GM21526 (cell line): ENCODE data around the gene HORMAD2.
"Not testable (repeated sequence)": the region's sequence is repeated elsewhere in the genome, so short reads cannot be mapped to it uniquely, and the experiment has no call there.

Experiments used
- ATAC-seq: cut with Tn5 transposase; IDR thresholded peaks from one replicate; pipeline ENCODE4 v1.9.1; 2021; ENCODE audit warnings: moderate library complexity; ENCODE audit not compliant: unreplicated experiment, low FRiP score

HORMAD2 gene

GRCh38 chr22:30100770-30101169 is 20.5 kb downstream of the HORMAD2 start:
- not testable (repeated sequence) for ATAC-seq

DNA sequence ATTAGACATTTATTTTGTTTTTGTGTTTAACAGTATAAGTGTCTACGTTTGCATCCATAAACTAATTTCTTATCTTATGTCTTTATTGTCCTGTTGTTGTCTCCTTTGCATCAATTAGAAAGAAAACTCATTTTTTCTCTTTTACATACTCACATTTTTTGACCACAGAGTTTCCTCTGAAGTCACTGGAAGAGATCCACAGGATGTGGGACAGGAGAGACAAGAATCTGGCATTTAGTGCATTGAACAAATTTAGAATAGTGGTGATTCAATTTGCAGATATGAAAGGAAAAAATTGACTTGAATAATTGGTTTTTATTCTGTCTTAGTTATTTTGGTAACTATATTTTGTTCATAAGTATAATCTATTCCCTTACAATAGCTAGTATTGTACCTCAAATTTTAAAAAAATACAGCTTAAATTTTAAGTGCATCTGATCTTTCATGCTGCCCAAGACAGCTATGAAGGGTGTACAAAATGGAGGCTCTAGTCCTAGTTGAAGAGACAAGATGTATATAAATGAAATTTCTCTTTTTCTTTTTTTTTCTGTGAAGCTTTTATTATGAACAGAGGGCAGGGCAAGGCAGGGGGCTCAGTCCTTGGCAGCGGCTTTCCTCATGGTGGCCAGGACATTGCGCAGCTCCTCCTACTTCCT is 24.4 kb downstream of the HORMAD2 start:
- ATAC-seq: no peak

GRCh38 chr22:30105483-30105882 is 25.2 kb downstream of the HORMAD2 start:
- ATAC-seq: no peak

DNA sequence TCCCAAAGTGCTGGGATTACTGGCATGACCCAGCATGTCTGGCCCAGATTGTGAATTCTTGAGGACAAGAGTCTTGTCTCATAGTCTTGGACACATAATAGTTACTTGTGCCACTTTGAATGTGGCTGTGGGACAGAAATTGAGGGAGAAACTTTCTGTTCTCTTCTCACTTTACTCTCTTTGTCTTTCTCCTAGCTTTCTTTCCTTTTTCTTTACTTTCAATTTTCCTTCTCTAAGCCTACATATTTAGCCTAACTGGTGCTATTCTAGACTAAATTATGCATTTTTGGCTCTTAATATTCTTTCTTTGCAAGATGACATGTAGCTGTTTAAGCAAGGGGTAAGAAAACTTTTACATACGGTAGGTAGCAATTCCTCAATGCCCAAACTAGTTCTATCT is 33.2 kb downstream of the HORMAD2 start:
- ATAC-seq: no peak

GRCh38 chr22:30114361-30114760 is 34.1 kb downstream of the HORMAD2 start:
- no peak for ATAC-seq

DNA sequence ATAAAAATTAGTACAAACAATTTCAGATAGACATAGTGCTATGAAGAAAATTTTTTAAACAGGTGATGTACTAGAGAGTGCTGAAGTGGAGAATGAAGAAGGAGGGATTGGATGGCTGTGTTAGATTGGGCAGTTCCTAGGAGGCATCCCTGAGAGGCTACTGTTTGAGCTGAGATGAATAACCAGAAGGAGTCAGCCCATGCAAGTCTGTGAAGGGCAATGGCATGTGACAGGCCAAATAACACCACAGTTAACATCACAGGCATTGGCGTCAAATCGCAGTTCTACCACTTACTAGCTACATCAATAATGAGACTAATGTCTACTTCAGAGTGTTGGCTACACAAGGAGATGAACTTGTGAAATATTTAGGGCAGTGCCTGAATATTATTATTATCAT is 35.4 kb downstream of the HORMAD2 start:
- no peak for ATAC-seq

DNA sequence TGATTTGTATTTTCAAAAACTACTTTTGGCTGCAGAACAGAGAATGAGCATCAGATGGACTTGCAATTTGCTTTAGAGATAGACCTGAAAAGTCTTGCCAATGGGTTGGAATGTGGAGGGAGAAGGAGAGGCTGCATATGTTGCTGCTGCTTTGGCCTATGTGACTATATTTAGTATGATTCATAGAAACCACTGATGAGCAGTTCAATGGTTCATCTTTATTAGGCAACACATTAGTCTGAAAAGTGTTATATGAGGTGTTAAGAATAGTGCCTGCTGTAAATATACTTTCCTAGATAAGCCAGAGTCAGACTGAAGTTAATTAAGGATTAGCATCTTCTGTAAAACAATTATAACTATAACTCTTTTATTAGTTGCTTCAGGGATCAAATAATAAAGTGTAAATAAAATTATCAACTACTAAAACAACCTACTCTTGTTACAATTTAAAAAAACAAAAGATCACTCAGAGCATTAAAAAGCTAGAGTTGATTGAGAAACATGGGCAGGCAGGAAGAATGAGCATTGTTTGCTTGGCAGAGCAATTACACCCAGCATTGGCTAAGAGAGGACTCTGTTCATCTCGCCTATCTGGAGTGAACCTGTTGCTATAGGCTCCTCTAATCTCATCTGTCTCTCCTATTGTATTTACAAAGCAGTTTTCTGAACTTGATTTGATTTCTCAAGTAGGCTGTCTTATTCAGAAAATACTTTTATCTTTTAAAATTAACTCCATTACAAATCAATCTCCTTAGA is 36.3 kb downstream of the HORMAD2 start:
- ATAC-seq: no peak

- ATAC-seq: no peak
These were observed 37.0 kb downstream of the HORMAD2 start for GRCh38 chr22:30117256-30117655.

DNA sequence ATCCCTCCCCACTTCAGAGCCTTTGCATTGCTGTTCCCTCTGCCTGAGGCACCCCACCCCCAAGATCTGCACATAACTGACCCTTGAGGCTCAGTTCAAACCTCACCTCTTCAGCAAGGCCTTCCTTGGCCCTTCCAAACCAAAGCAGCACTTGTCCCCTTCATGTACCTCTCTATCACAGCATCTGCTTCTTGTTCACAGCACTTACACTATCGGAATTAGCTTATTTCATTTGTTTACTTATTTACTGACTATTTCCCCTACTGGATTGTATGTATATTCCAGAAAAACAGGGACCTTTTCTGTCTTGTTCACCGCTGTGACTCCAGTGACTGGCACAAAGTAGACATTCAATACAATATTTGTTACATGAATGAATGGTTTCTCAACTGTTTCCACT is 38.0 kb downstream of the HORMAD2 start:
- ATAC-seq: no peak

GRCh38 chr22:30121960-30122359 is 41.7 kb downstream of the HORMAD2 start:
- no peak for ATAC-seq

GRCh38 chr22:30123463-30123862 is 43.2 kb downstream of the HORMAD2 start:
- ATAC-seq: no peak

GRCh38 chr22:30127749-30128166 is 47.5 kb downstream of the HORMAD2 start:
- ATAC-seq: no peak

GRCh38 chr22:30128511-30128910 is 48.2 kb downstream of the HORMAD2 start:
- ATAC-seq: no peak

DNA sequence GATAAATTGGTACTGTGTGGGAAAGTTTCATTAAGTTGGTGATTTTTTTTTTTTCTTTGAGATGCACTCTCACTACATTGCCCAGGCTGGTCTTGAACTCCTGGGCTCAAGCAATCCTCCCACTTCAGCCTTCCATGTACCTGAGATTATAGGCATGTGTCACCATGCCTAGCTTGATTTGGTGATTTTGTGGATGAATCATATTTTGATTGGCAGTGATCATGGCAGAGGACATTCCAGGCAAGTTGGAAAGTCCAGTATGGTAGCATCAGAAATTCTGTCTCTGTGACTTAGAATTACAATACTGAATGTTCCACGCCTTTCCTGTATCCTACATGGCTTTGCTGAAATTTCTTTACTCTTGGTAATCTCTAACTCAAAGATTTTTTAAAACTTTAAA is 49.4 kb downstream of the HORMAD2 start:
- no peak for ATAC-seq

- no peak for ATAC-seq
These were observed 52.2 kb downstream of the HORMAD2 start for GRCh38 chr22:30132290-30132996.

DNA sequence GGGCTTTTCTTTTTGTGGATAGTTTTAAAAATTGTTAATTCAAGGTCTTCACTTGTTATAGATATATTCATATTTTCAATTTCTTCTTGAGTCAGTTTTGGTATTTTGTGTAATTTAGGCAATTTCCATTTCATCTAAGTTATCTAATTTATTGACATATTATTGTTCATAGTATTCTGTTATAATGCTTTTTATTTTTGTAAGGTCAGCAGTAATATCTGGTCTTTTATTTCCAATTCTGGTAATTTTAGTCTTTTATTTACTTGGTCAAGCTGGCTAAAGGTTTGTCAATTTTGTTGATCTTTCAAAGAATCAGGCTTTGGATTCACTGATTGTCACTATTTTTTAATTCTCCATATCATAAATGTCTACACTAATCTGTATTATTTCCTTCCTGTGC is 60.1 kb downstream of the HORMAD2 start:
- no peak for ATAC-seq

DNA sequence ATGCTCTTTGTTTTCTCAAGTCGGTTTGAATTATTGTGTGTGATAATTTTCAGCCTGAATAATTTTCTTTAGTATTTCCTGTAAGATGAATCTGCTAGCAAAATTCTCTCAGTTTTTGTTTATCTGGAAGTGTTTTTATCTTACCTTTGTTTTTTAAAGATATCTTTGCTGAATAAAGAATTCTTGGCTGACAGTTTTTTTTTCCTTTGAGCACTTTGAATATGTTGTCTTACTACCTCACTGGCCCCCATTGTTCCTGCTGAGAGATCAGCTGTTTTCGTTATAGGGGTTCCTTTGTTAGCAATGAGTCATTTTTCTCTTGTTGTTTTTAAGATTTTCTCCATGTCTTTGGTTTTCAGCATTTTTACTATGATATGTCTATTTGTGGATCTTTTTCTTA is 63.0 kb downstream of the HORMAD2 start:
- no peak for ATAC-seq

DNA sequence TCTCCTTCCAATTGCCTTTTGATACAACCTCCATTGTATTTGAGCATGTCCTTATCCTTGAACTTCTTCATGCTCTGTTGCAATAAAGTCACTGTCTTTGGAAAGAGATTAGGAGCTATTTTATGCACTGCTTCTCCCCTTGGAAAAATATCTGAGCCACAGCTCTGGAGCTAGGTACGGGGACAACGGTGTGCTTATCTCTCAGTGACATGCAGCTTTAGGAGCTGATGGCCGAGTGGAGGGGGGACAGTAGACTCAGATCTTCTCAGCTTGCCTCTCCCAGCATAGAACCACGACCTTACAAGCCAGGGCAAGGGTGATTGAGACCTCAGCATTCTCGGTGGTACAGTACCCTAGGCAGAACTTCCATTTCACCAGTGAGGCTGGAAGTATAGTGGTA is 64.1 kb downstream of the HORMAD2 start:
- no peak for ATAC-seq

DNA sequence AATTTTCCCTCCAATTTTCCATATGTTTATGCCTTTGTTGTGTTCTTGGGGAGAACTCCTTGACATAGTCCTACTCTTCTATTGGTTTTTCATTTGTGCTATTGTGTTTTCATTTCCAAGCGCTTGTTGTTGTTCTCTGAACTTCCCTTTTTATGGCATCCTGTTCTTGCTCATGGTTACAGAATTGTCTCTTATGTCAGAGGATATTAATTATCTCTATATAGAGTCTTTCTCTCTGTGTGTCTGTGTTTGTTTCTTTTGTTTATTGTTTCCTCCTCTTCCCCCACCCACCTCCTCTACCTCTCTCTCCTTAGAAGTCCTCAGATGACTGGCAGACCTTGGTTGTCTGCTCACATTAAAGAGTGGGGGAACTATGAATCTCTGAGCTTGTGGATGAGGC is 69.9 kb downstream of the HORMAD2 start:
- no peak for ATAC-seq

DNA sequence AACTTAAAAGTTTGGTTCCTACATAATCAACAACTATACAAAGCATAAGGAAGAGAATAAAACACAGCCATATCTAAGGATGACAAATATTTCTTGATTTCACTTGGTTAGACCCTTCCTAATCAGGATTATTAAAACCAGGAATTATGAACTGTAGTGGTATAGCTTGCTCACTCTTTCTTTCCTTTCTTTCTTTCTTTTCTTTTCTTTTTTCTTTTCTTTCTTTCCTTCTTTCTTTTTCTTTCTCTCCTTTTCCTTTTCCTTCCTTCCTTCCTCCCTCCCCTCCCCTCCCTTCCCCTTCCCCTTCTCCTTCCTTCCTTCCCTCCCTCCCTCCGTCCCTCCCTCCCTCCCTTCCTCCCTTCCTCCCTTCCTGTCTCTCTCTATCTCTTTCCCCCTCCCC is 78.0 kb downstream of the HORMAD2 start:
- no peak for ATAC-seq

- ATAC-seq: no peak
These were observed 78.7 kb downstream of the HORMAD2 start for GRCh38 chr22:30158744-30159500.
